Measurements from ENCODE around the gene CNTNAP5. TPM values are rescaled to one million over a fixed set of nuclear protein-coding genes. Genes with fewer than 3 reads are reported as not detected.

CNTNAP5 gene
- total and polyA plus RNA-seq, 2 of the 4 experiments (the other 2 are of a cell fraction) = not detected

- Histone ChIP-seq H4K91ac (ENCODE audit: insufficient read depth, low read depth, low read length) (no peak overlapping the region), H3K36me3 (ENCODE audit: control insufficient read depth, insufficient read depth, low read length) (no peaks in the 10 kb centered on the region), H3K9me3 (ENCODE audit: control insufficient read depth, insufficient read depth, low read length) (peaks cover 2% of the 10 kb centered on the region), H3K4me2 (ENCODE audit: low read depth, low read length) (no peak overlapping the region), H3K27ac (ENCODE audit: insufficient read depth, low read length) (no peak overlapping the region), H3K9ac (ENCODE audit: low read depth, low read length) (no peak overlapping the region), H3K56ac (ENCODE audit: extremely low read depth, insufficient read depth, low read length) (no peak overlapping the region), H4K20me1 (ENCODE audit: insufficient read depth, low read length) (no peaks in the 10 kb centered on the region), H2AFZ (replicated peaks; ENCODE audit: low read length, poor library complexity) (no peak overlapping the region), H2AK9ac (replicated peaks; ENCODE audit: low read depth, low read length, poor library complexity) (no peak overlapping the region), H3K4ac (ENCODE audit: low read depth, low read length) (no peak overlapping the region), H3K27me3 (ENCODE audit: control insufficient read depth, insufficient read depth, low read length) (no peaks in the 10 kb centered on the region), H3K79me1 (ENCODE audit: low read depth in 1 of 2, low read length in 2 of 2) (no peaks in the 10 kb centered on the region), H3K9me1 (ENCODE audit: insufficient read depth, low read length) (no peaks in the 10 kb centered on the region), H2BK15ac (ENCODE audit: low read depth, low read length) (no peak overlapping the region), H4K5ac (ENCODE audit: low read depth, low read length) (no peak overlapping the region), H3K4me1 (ENCODE audit: control insufficient read depth, insufficient read depth, low read length) (no peaks in the 10 kb centered on the region), H2BK20ac (ENCODE audit: low read depth, low read length) (no peak overlapping the region), H3K23ac (ENCODE audit: low read depth, low read length) (no peak overlapping the region), H4K8ac (ENCODE audit: low read depth in 2 of 2, low read length in 2 of 2) (no peak overlapping the region), H2AK5ac (ENCODE audit: low read depth, low read length) (no peak overlapping the region), H3K4me3 (ENCODE audit: insufficient read depth, low read depth, low read length) (no peak overlapping the region), H3K18ac (ENCODE audit: low read depth, low read length) (no peak overlapping the region), H2BK120ac (ENCODE audit: low read depth, low read length) (no peak overlapping the region), H3K14ac (replicated peaks; ENCODE audit: low read depth, low read length) (no peak overlapping the region), H2BK5ac (ENCODE audit: low read depth, low read length, poor library complexity, severe bottlenecking) (no peak overlapping the region)
- POLR2A ChIA-PET (ENCODE audit: unreplicated experiment) = no interaction called here
- no CpG with 5 or more reads among the region's 1 CpG for WGBS, 2 experiments (ENCODE audit: extremely low coverage in 2 of 2, insufficient read length in 1 of 2)
- ATAC-seq (ENCODE audit: low read depth) = no peak
- TF ChIP-seq MAZ (IDR thresholded peaks at IDR 0.05; ENCODE audit: borderline replicate concordance, low read depth, low read length) = no peak
- TF ChIP-seq CTCF (conservative IDR thresholded peaks at IDR 0.05; ENCODE audit: low read depth, low read length) = no peak
- TF ChIP-seq CEBPB (IDR thresholded peaks at IDR 0.05; ENCODE audit: low read depth, low read length) = no peak
- TF ChIP-seq USF2 (IDR thresholded peaks at IDR 0.05; ENCODE audit: low read depth, low read length) = no peak
- no peak for TF ChIP-seq POLR2A (IDR thresholded peaks at IDR 0.05; ENCODE audit: low read depth, low read length)
- no peak for TF ChIP-seq RAD21 (IDR thresholded peaks at IDR 0.05; ENCODE audit: low read length)
- no peak for TF ChIP-seq RFX5 (IDR thresholded peaks at IDR 0.05; ENCODE audit: low read depth, low read length)
- TF ChIP-seq BHLHE40 (IDR thresholded peaks at IDR 0.05; ENCODE audit: low read depth, low read length) = no peak
- no peak for TF ChIP-seq SMC3 (IDR thresholded peaks at IDR 0.05; ENCODE audit: low read depth, low read length)
- TF ChIP-seq MXI1 (IDR thresholded peaks at IDR 0.05; ENCODE audit: borderline replicate concordance, low read depth, low read length) = no peak
- no peak for TF ChIP-seq RCOR1 (IDR thresholded peaks at IDR 0.05; ENCODE audit: insufficient replicate concordance, low read length)
- no peak for TF ChIP-seq NFE2L2 (IDR thresholded peaks at IDR 0.05; ENCODE audit: low read depth, low read length)
- no peak for TF ChIP-seq ELK1 (IDR thresholded peaks at IDR 0.05; ENCODE audit: borderline replicate concordance, low read depth, low read length)
- no peak for TF ChIP-seq FOS (IDR thresholded peaks at IDR 0.05; ENCODE audit: low read depth, low read length)
- no peak for TF ChIP-seq MAFK (IDR thresholded peaks at IDR 0.05; ENCODE audit: low read depth, low read length)
- TF ChIP-seq CHD1 (IDR thresholded peaks at IDR 0.05; ENCODE audit: low read depth, low read length) = no peak
- CTCF ChIA-PET = no interaction called here
- no TSS peak for BruUV-seq (replicated peaks)
- DNase-seq = no peak
- dilution Hi-C loops (cut with HindIII; ENCODE audit: low sequenced_read_pairs, unreplicated experiment) (no loop called here), intact Hi-C loops (cut with micrococcal nuclease) (no loop called here), in situ Hi-C loops (cut with MboI; ENCODE audit: low sequenced_read_pairs) (loop anchor here (25.0 kb wide), 2 partner anchors 777 to 1427 kb away; no protein-coding TSS in a partner anchor)
These were observed 9.9 kb downstream of the CNTNAP5 start for GRCh38 chr2:124035001-124035400.

Data from IMR-90 (cell line).